ENCODE measurements around the gene RAD51B.

The RAD51B gene

GRCh38 chr14:67881225-67881624 is 61.6 kb downstream of the RAD51B start:
- peak; percentile 51 for DNase-seq (ENCODE audit: low spot score)
- TF ChIP-seq CTCF (IDR thresholded peaks at IDR 0.05; ENCODE audit: extremely low read depth, missing control alignments) = no peak

GRCh38 chr14:67882986-67883555 is 63.5 kb downstream of the RAD51B start:
- TF ChIP-seq CTCF (IDR thresholded peaks at IDR 0.05; ENCODE audit: extremely low read depth, missing control alignments) = no peak
- no peak for DNase-seq (ENCODE audit: low spot score)

GRCh38 chr14:67883717-67884116 is 64.1 kb downstream of the RAD51B start:
- DNase-seq (ENCODE audit: low spot score) = no peak
- no peak for TF ChIP-seq CTCF (IDR thresholded peaks at IDR 0.05; ENCODE audit: extremely low read depth, missing control alignments)

GRCh38 chr14:67886191-67886590 is 66.6 kb downstream of the RAD51B start:
- no peak for DNase-seq (ENCODE audit: low spot score)
- TF ChIP-seq CTCF (IDR thresholded peaks at IDR 0.05; ENCODE audit: extremely low read depth, missing control alignments) = no peak

- TF ChIP-seq CTCF (IDR thresholded peaks at IDR 0.05; ENCODE audit: extremely low read depth, missing control alignments) = no peak
- DNase-seq (ENCODE audit: low spot score) = no peak
Observed at GRCh38 chr14:67887478-67887877, 67.9 kb downstream of the RAD51B start.

- no peak for DNase-seq (ENCODE audit: low spot score)
- TF ChIP-seq CTCF (IDR thresholded peaks at IDR 0.05; ENCODE audit: extremely low read depth, missing control alignments) = no peak
Observed at GRCh38 chr14:67889455-67889854, 69.9 kb downstream of the RAD51B start.

- no peak for DNase-seq (ENCODE audit: low spot score)
- TF ChIP-seq CTCF (IDR thresholded peaks at IDR 0.05; ENCODE audit: extremely low read depth, missing control alignments) = no peak
Observed at GRCh38 chr14:67892466-67893100, 73.0 kb downstream of the RAD51B start.

Data from GM20000 (cell line).